Measurements from ENCODE around the gene DPPA3. TPM values are rescaled to one million over a fixed set of nuclear protein-coding genes. Genes with fewer than 3 reads are reported as not detected.

DPPA3 gene
- total RNA-seq, 1 experiment from 2014 or later: not detected

- no peak overlapping the region for H3K27ac ChIP-seq (ENCODE audit: low read depth, low read length, poor library complexity, severe bottlenecking)
- no peak for TF ChIP-seq EZH2 (IDR thresholded peaks at IDR 0.05; ENCODE audit: borderline replicate concordance, low read depth, low read length, poor library complexity, severe bottlenecking)
- TF ChIP-seq, protein P1, sequence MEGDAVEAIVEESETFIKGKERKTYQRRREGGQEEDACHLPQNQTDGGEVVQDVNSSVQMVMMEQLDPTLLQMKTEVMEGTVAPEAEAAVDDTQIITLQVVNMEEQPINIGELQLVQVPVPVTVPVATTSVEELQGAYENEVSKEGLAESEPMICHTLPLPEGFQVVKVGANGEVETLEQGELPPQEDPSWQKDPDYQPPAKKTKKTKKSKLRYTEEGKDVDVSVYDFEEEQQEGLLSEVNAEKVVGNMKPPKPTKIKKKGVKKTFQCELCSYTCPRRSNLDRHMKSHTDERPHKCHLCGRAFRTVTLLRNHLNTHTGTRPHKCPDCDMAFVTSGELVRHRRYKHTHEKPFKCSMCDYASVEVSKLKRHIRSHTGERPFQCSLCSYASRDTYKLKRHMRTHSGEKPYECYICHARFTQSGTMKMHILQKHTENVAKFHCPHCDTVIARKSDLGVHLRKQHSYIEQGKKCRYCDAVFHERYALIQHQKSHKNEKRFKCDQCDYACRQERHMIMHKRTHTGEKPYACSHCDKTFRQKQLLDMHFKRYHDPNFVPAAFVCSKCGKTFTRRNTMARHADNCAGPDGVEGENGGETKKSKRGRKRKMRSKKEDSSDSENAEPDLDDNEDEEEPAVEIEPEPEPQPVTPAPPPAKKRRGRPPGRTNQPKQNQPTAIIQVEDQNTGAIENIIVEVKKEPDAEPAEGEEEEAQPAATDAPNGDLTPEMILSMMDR (conservative IDR thresholded peaks at IDR 0.05; ENCODE audit: low read depth, low read length): no peak
- H3K4me1 ChIP-seq (ENCODE audit: insufficient read depth, low read length, poor library complexity, severe bottlenecking): no peaks in the 10 kb centered on the region
- no peaks in the 10 kb centered on the region for H3K36me3 ChIP-seq (ENCODE audit: insufficient read depth, low read length, poor library complexity, severe bottlenecking)
- intact Hi-C loops (cut with micrococcal nuclease; ENCODE audit: unreplicated experiment): no loop called here
- no peaks in the 10 kb centered on the region for H3K9me3 ChIP-seq (ENCODE audit: low read depth, low read length, poor library complexity, severe bottlenecking)
- no TSS peak for BruUV-seq (replicated peaks)
- ChIA-PET CTCF (interaction anchor here (0.9 kb wide), 1 partner anchor 127 kb away, joined by 6 read pairs; no protein-coding TSS in a partner anchor), POLR2A (ENCODE audit: low non-redundant PET) (no interaction called here)
- H3K4me3 ChIP-seq (ENCODE audit: low read depth, low read length, poor library complexity, severe bottlenecking): no peak overlapping the region
- H3K27me3 ChIP-seq (replicated peaks; ENCODE audit: insufficient read depth, low read depth, low read length, poor library complexity): no peaks in the 10 kb centered on the region
- peak; percentile 18 for DNase-seq (ENCODE audit: low spot score)
Measured at GRCh38 chr12:7678744-7679143, 32.5 kb upstream of the DPPA3 start.

- POLR2A ChIA-PET (ENCODE audit: low non-redundant PET): no interaction called here
Measured at GRCh38 chr12:7679251-7680045, 31.8 kb upstream of the DPPA3 start.

DNA sequence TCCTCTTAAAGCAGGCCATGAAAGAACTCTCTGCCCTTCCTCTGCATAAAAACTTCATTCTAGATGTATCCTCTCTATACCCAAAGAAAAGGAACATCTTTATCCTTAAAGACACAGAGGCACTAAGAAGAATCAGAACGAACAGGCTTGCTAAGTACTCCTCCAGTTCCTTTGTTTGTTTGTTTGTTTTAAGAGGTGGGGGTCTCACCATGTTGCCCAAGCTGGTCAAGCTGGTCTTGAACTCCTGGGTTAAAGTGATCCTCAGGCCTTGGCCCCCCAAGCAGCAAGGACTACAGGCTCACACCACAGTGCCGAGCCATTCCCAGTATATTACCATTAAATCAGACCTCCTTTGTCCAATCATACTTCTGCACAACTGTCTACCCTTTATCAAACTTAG is 29.7 kb upstream of the DPPA3 start:
- H3K27me3 ChIP-seq (replicated peaks; ENCODE audit: insufficient read depth, low read depth, low read length, poor library complexity): no peaks in the 10 kb centered on the region
- intact Hi-C loops (cut with micrococcal nuclease; ENCODE audit: unreplicated experiment): no loop called here
- H3K27ac ChIP-seq (ENCODE audit: low read depth, low read length, poor library complexity, severe bottlenecking): no peak overlapping the region
- ChIA-PET POLR2A (ENCODE audit: low non-redundant PET) (no interaction called here), CTCF (no interaction called here)
- no peak overlapping the region for H3K4me3 ChIP-seq (ENCODE audit: low read depth, low read length, poor library complexity, severe bottlenecking)
- H3K9me3 ChIP-seq (ENCODE audit: low read depth, low read length, poor library complexity, severe bottlenecking): no peaks in the 10 kb centered on the region
- TF ChIP-seq EZH2 (IDR thresholded peaks at IDR 0.05; ENCODE audit: borderline replicate concordance, low read depth, low read length, poor library complexity, severe bottlenecking): no peak
- TF ChIP-seq, protein P1 (conservative IDR thresholded peaks at IDR 0.05; ENCODE audit: low read depth, low read length): no peak
- no TSS peak for BruUV-seq (replicated peaks)
- no peaks in the 10 kb centered on the region for H3K36me3 ChIP-seq (ENCODE audit: insufficient read depth, low read length, poor library complexity, severe bottlenecking)
- H3K4me1 ChIP-seq (ENCODE audit: insufficient read depth, low read length, poor library complexity, severe bottlenecking): no peaks in the 10 kb centered on the region
- DNase-seq (ENCODE audit: low spot score): no peak

More at GRCh38 chr12:7679251-7680045, 31.8 kb upstream of the DPPA3 start:
- Histone ChIP-seq H3K4me3 (ENCODE audit: low read depth, low read length, poor library complexity, severe bottlenecking) (no peak overlapping the region), H3K36me3 (ENCODE audit: insufficient read depth, low read length, poor library complexity, severe bottlenecking) (no peaks in the 10 kb centered on the region), H3K27ac (ENCODE audit: low read depth, low read length, poor library complexity, severe bottlenecking) (no peak overlapping the region), H3K4me1 (ENCODE audit: insufficient read depth, low read length, poor library complexity, severe bottlenecking) (no peaks in the 10 kb centered on the region), H3K27me3 (replicated peaks; ENCODE audit: insufficient read depth, low read depth, low read length, poor library complexity) (no peaks in the 10 kb centered on the region), H3K9me3 (ENCODE audit: low read depth, low read length, poor library complexity, severe bottlenecking) (no peaks in the 10 kb centered on the region)
- BruUV-seq (replicated peaks): no TSS peak
- CTCF ChIA-PET: interaction anchor here (0.9 kb wide), 1 partner anchor 127 kb away, joined by 6 read pairs; no protein-coding TSS in a partner anchor
- TF ChIP-seq EZH2 (IDR thresholded peaks at IDR 0.05; ENCODE audit: borderline replicate concordance, low read depth, low read length, poor library complexity, severe bottlenecking): no peak
- TF ChIP-seq, protein P1 (conservative IDR thresholded peaks at IDR 0.05; ENCODE audit: low read depth, low read length): no peak
- DNase-seq (ENCODE audit: low spot score): no peak
- intact Hi-C loops (cut with micrococcal nuclease; ENCODE audit: unreplicated experiment): no loop called here

Measured in A673 (cell line).